ENCODE measurements around the gene GPBP1L1. TPM values are rescaled to one million over a fixed set of nuclear protein-coding genes. Genes with fewer than 3 reads are reported as not detected.
A peak's percentile ranks its signal among the peaks of the same experiment; 100 is the strongest.

Gene GPBP1L1
- total and polyA plus RNA-seq, 7 experiments from 2014 or later, result 104 to 180 (median 112) TPM

DNA sequence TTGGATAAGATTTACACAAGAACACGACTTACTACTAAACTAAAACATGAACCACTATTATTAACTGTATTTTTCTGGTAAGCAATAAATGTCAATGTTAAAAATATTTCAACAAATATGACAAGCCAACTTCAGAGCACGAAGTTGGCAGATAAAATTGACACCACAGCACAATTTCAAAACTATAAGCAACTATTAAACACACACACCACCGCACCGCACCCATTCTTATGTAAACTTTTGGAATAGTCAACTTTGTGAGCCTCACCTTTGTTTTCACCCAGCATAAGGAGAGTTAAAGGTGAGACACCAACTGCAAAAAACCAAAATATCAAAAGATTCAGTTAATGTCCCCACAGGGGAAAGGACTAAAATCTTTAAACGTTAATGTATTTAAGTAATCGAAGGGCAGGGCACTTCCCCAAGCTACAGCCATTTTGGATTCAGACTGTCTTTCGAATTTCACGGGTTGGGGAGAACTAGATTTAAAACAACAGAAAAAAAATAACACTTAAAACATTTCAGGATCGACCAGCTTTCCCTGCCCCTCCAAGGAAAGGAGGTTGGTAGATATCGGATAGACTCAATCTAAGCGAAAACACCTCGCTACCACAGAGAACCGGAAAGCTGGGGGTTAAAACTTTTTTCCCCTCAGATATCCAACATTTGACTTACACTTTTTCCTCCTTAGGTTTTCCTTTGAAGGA, 872 bp downstream of the GPBP1L1 start:
- Histone ChIP-seq H3K9me3 (ENCODE audit: control insufficient read depth in 2 of 3, low read length in 3 of 3) (no peaks in the 10 kb centered on the region), H3K4me3 (ENCODE audit: low read length) (peak overlapping the region; percentile 86), H3K27ac (ENCODE audit: low read depth, low read length) (peak overlapping the region; percentile 94), H3K36me3 (ENCODE audit: control insufficient read depth in 2 of 3, insufficient read depth in 3 of 3, low read length in 3 of 3) (peaks cover 0 to 5% (median 0%) of the 10 kb centered on the region in 3 experiments), H3K27me3 (ENCODE audit: control insufficient read depth in 2 of 2, insufficient read depth in 2 of 2, low read length in 2 of 2) (no peaks in the 10 kb centered on the region), H3K4me1 (ENCODE audit: control insufficient read depth in 2 of 2, insufficient read depth in 2 of 2, low read length in 2 of 2) (peaks cover 39 to 42% of the 10 kb centered on the region in 2 donors)
- DNase-seq, result no peak
- ChIA-PET CTCF (interaction anchor here (0.6 to 1.3 kb wide), 9 partner anchors 13 to 382 kb away, joined by 3 to 4 read pairs (median 3); partner anchors contain the start of gene TESK2), POLR2A (interaction anchor here (0.5 to 2.6 kb wide), 23 partner anchors 10 to 1053 kb away, joined by 3 to 31 read pairs (median 4); partner anchors contain the start of genes AKR1A1, CCDC163, LRRC41 and MMACHC)
- H3K4me1 Mint-ChIP-seq, result peaks cover 31 to 72% (median 56%) of the 10 kb centered on the region in 7 donors
- intact Hi-C loops (cut with micrococcal nuclease), result loop anchor here (1.0 to 10.0 kb wide), 20 partner anchors 117 to 1711 kb away; partner anchors contain the start of genes DMAP1 (in 2 of the 2), EIF2B3 (in 2 of the 2), LRRC41 (in 2 of the 2) and PLK3 (in 2 of the 2)
- no peaks in the 10 kb centered on the region for H3K9me3 Mint-ChIP-seq
- no peak for ATAC-seq
- no peaks in the 10 kb centered on the region for H3K27me3 Mint-ChIP-seq
- peak overlapping the region; percentile 99 to 100 (median 100) for H3K27ac Mint-ChIP-seq
- peaks cover 0 to 3% (median 0%) of the 10 kb centered on the region in 5 donors for H3K36me3 Mint-ChIP-seq
- H3K4me3 Mint-ChIP-seq, result peak overlapping the region; percentile 95 to 100 (median 99)

DNA sequence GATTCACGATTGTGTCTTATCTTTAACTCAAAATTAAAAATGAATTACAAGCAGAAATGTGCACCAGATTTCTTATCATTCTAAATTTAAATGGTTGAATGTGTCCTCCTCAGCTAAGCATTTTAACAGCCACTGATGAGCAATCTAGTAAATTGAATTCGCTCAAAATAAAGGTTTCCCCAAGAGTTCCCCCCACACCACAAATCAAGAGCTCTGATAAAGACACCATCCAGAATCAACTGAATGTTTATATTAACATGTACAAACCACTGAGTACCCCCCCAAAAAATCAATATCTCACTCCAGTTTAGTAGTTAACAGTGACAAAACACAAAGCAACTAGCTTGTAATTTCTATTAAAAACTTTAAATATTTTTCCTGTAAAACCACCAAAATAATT, 1.9 kb downstream of the GPBP1L1 start:
- no peak overlapping the region for H3K27ac ChIP-seq (ENCODE audit: low read depth, low read length)
- CTCF ChIA-PET, result no interaction called here

DNA sequence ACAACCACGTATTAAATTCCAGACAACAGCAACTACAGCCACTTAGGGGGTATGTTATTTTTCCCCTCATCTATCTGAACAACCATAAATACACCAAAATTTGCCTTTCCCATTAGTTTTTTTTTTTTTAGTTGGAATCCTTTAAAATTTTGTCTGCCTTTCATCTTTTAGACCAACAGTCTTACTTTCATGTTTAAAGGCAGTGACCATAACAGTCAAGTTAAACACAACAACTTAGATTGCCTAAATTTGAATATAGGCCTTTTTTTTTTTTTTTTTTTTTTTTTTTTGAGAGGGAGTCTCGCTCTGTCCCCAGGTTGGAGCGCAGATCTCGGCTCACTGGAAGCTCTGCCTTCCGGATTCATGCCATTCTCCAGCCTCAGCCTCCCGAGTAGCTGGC, 3.4 kb downstream of the GPBP1L1 start:
- Histone ChIP-seq H3K27me3 (ENCODE audit: control insufficient read depth in 2 of 2, insufficient read depth in 2 of 2, low read length in 2 of 2) (no peaks in the 10 kb centered on the region), H3K27ac (ENCODE audit: low read depth, low read length) (no peak overlapping the region), H3K9me3 (ENCODE audit: control insufficient read depth in 2 of 3, low read length in 3 of 3) (no peaks in the 10 kb centered on the region), H3K4me1 (ENCODE audit: control insufficient read depth in 2 of 2, insufficient read depth in 2 of 2, low read length in 2 of 2) (peaks cover 41 to 45% of the 10 kb centered on the region in 2 donors), H3K4me3 (ENCODE audit: low read length) (no peak overlapping the region), H3K36me3 (ENCODE audit: control insufficient read depth in 2 of 3, insufficient read depth in 3 of 3, low read length in 3 of 3) (peaks cover 0 to 5% (median 0%) of the 10 kb centered on the region in 3 experiments)
- peaks cover 36 to 81% (median 66%) of the 10 kb centered on the region in 7 donors for H3K4me1 Mint-ChIP-seq
- H3K27ac Mint-ChIP-seq, result peak overlapping the region in 1 of 9 donors; percentile 21
- no peak for ATAC-seq
- POLR2A ChIA-PET, result interaction anchor here (0.5 to 2.0 kb wide), 5 partner anchors 10 to 815 kb away, joined by 3 to 12 read pairs (median 5); no protein-coding TSS in a partner anchor
- intact Hi-C loops (cut with micrococcal nuclease), result loop anchor here (10.0 kb wide), 3 partner anchors 908 to 1708 kb away; partner anchors contain the start of genes ATP6V0B (in 1 of the 2), B4GALT2 (in 1 of the 2), DPH2 (in 1 of the 2) and ERI3 (in 1 of the 2)
- H3K9me3 Mint-ChIP-seq, result no peaks in the 10 kb centered on the region
- no peak for DNase-seq
- H3K27me3 Mint-ChIP-seq, result no peaks in the 10 kb centered on the region
- H3K36me3 Mint-ChIP-seq, result peaks cover 0 to 3% (median 0%) of the 10 kb centered on the region in 5 donors
- CTCF ChIA-PET, result no interaction called here
- peak overlapping the region in 9 of 10 donors; percentile 10 to 99 (median 49) for H3K4me3 Mint-ChIP-seq

More for the DNA sequence above, 1.9 kb downstream of the GPBP1L1 start:
- no peaks in the 10 kb centered on the region for H3K27me3 Mint-ChIP-seq
- H3K9me3 Mint-ChIP-seq, result no peaks in the 10 kb centered on the region
- H3K27me3 ChIP-seq (ENCODE audit: control insufficient read depth in 2 of 2, insufficient read depth in 2 of 2, low read length in 2 of 2), result no peaks in the 10 kb centered on the region
- POLR2A ChIA-PET, result interaction anchor here (1.6 to 2.0 kb wide), 3 partner anchors 11 to 65 kb away, joined by 4 to 12 read pairs (median 7); no protein-coding TSS in a partner anchor
- peaks cover 39 to 44% of the 10 kb centered on the region in 2 donors for H3K4me1 ChIP-seq (ENCODE audit: control insufficient read depth in 2 of 2, insufficient read depth in 2 of 2, low read length in 2 of 2)
- no peak for ATAC-seq
- H3K4me3 Mint-ChIP-seq, result peak overlapping the region; percentile 76 to 100 (median 99)
- no peak for DNase-seq
- no peak overlapping the region for H3K4me3 ChIP-seq (ENCODE audit: low read length)
- intact Hi-C loops (cut with micrococcal nuclease), result loop anchor here (10.0 kb wide), 3 partner anchors 910 to 1710 kb away; partner anchors contain the start of genes ATP6V0B (in 1 of the 2), B4GALT2 (in 1 of the 2), DPH2 (in 1 of the 2) and ERI3 (in 1 of the 2)
- peaks cover 32 to 78% (median 59%) of the 10 kb centered on the region in 7 donors for H3K4me1 Mint-ChIP-seq
- H3K36me3 ChIP-seq (ENCODE audit: control insufficient read depth in 2 of 3, insufficient read depth in 3 of 3, low read length in 3 of 3), result peaks cover 0 to 5% (median 0%) of the 10 kb centered on the region in 3 experiments
- H3K9me3 ChIP-seq (ENCODE audit: control insufficient read depth in 2 of 3, low read length in 3 of 3), result no peaks in the 10 kb centered on the region
- H3K36me3 Mint-ChIP-seq, result peaks cover 0 to 3% (median 0%) of the 10 kb centered on the region in 5 donors
- peak overlapping the region in 4 of 9 donors; percentile 34 to 100 (median 81) for H3K27ac Mint-ChIP-seq

DNA sequence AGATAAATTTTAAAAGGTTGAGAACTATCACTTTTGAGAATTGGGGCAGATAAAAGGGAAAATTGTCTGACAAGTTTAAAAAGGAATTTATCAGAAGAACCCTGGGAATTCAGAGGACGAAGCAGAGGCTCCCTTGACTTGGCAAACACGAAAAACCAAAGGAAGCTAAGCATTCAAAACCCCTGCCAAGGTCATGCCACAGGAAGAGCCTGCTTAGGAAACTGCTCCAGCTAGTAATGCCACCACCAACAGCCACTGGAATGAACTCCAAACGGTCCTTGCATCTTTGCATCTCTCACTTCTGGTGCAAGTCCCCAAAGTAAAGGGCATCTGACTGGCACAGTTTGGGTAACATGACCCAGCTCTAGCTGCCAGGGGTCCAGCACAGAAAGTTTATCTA, 7.2 kb downstream of the GPBP1L1 start:
- Mint-ChIP-seq H3K4me1 (peaks cover 27 to 95% (median 82%) of the 10 kb centered on the region in 7 donors), H3K27ac (peak overlapping the region in 5 of 9 donors; percentile 9 to 69 (median 31)), H3K27me3 (no peaks in the 10 kb centered on the region), H3K36me3 (peaks cover 0 to 10% (median 4%) of the 10 kb centered on the region in 5 donors), H3K4me3 (peak overlapping the region in 8 of 10 donors; percentile 26 to 68 (median 42)), H3K9me3 (no peaks in the 10 kb centered on the region)
- Histone ChIP-seq H3K4me3 (ENCODE audit: low read length) (no peak overlapping the region), H3K9me3 (ENCODE audit: control insufficient read depth in 2 of 3, low read length in 3 of 3) (no peaks in the 10 kb centered on the region), H3K36me3 (ENCODE audit: control insufficient read depth in 2 of 3, insufficient read depth in 3 of 3, low read length in 3 of 3) (no peaks in the 10 kb centered on the region), H3K4me1 (ENCODE audit: control insufficient read depth in 2 of 2, insufficient read depth in 2 of 2, low read length in 2 of 2) (peaks cover 30 to 45% of the 10 kb centered on the region in 2 donors), H3K27ac (ENCODE audit: low read depth, low read length) (no peak overlapping the region), H3K27me3 (ENCODE audit: control insufficient read depth in 2 of 2, insufficient read depth in 2 of 2, low read length in 2 of 2) (no peaks in the 10 kb centered on the region)
- POLR2A ChIA-PET, result no interaction called here
- no peak for DNase-seq
- intact Hi-C loops (cut with micrococcal nuclease), result no loop called here
- ATAC-seq, result no peak
- CTCF ChIA-PET, result no interaction called here

DNA sequence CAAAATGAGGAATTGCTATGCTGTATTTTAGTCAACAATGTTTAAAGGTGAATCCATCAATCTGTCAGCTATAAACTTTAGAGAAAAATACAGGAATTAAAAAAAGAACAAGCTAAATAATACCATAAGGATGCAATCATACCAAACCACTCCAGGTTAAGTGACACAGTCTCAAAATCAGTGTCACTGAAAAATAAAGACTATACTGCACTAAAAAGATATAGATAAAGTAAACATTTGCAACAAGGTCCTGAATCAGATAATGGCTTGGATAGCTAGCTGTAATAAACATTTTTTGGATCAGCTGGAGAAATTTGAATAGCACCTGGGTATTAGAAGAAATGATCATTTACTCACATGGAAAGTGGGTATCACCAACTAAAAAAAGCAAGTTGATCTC, 7.8 kb downstream of the GPBP1L1 start:
- Mint-ChIP-seq H3K27me3 (no peaks in the 10 kb centered on the region), H3K36me3 (peaks cover 0 to 10% (median 4%) of the 10 kb centered on the region in 5 donors), H3K4me1 (peaks cover 27 to 97% (median 88%) of the 10 kb centered on the region in 7 donors), H3K27ac (peak overlapping the region in 1 of 9 donors; percentile 47), H3K4me3 (peak overlapping the region in 5 of 10 donors; percentile 8 to 59 (median 39)), H3K9me3 (no peaks in the 10 kb centered on the region)
- H3K27ac ChIP-seq (ENCODE audit: low read depth, low read length), result no peak overlapping the region
- H3K36me3 ChIP-seq (ENCODE audit: control insufficient read depth in 2 of 3, insufficient read depth in 3 of 3, low read length in 3 of 3), result no peaks in the 10 kb centered on the region
- CTCF ChIA-PET, result interaction anchor here (0.6 kb wide), 1 partner anchor 35 kb away, joined by 3 read pairs; no protein-coding TSS in a partner anchor
- ATAC-seq, result no peak
- H3K9me3 ChIP-seq (ENCODE audit: control insufficient read depth in 2 of 3, low read length in 3 of 3), result no peaks in the 10 kb centered on the region
- intact Hi-C loops (cut with micrococcal nuclease), result no loop called here
- POLR2A ChIA-PET, result no interaction called here
- DNase-seq, result no peak
- no peaks in the 10 kb centered on the region for H3K27me3 ChIP-seq (ENCODE audit: control insufficient read depth in 2 of 2, insufficient read depth in 2 of 2, low read length in 2 of 2)
- H3K4me1 ChIP-seq (ENCODE audit: control insufficient read depth in 2 of 2, insufficient read depth in 2 of 2, low read length in 2 of 2), result peaks cover 30 to 42% of the 10 kb centered on the region in 2 donors
- no peak overlapping the region for H3K4me3 ChIP-seq (ENCODE audit: low read length)

DNA sequence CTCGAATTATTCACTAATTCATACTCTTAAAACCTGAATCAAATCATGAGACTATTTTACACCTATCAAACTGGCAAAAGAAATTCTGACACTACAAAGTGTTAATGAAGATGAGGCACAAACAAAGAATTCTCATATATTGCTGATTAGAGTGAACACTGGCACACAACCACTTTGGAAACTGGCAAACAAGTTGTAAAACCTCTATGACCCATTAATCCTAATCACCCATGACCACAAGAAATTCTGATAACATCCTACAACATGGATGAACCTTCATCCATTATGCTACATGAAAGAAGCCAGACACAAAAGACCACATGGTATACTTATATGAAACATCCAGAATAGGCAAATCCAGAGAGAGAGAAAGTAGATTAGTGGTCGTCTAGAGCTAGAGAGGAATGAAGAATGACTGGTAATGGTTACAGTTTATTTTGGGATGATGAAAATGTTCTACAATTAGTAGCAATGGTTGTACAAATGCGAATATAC, 8.5 kb downstream of the GPBP1L1 start:
- Mint-ChIP-seq H3K9me3 (no peaks in the 10 kb centered on the region), H3K4me3 (peak overlapping the region in 8 of 10 donors; percentile 6 to 40 (median 32)), H3K27ac (peak overlapping the region in 3 of 9 donors; percentile 5 to 39 (median 15)), H3K27me3 (no peaks in the 10 kb centered on the region), H3K4me1 (peaks cover 31 to 98% (median 92%) of the 10 kb centered on the region in 7 donors), H3K36me3 (peaks cover 0 to 11% (median 8%) of the 10 kb centered on the region in 5 donors)
- Histone ChIP-seq H3K4me3 (ENCODE audit: low read length) (no peak overlapping the region), H3K36me3 (ENCODE audit: control insufficient read depth in 2 of 3, insufficient read depth in 3 of 3, low read length in 3 of 3) (no peaks in the 10 kb centered on the region), H3K27ac (ENCODE audit: low read depth, low read length) (no peak overlapping the region), H3K9me3 (ENCODE audit: control insufficient read depth in 2 of 3, low read length in 3 of 3) (no peaks in the 10 kb centered on the region), H3K4me1 (ENCODE audit: control insufficient read depth in 2 of 2, insufficient read depth in 2 of 2, low read length in 2 of 2) (peaks cover 31 to 43% of the 10 kb centered on the region in 2 donors), H3K27me3 (ENCODE audit: control insufficient read depth in 2 of 2, insufficient read depth in 2 of 2, low read length in 2 of 2) (no peaks in the 10 kb centered on the region)
- ATAC-seq, result no peak
- CTCF ChIA-PET, result interaction anchor here (0.6 kb wide), 2 partner anchors 35 to 491 kb away, joined by 3 read pairs; no protein-coding TSS in a partner anchor
- POLR2A ChIA-PET, result no interaction called here
- intact Hi-C loops (cut with micrococcal nuclease), result no loop called here
- DNase-seq, result no peak

Measured in naive thymus-derived CD4-positive, alpha-beta T cell (primary cell).